Osteoblast (primary cell): ENCODE data around the gene CA12. TPM values are rescaled to one million over a fixed set of nuclear protein-coding genes. Genes with fewer than 3 reads are reported as not detected.

Experiments used
- DNase-seq: peaks from one replicate; pipeline ENCODE4 v3.0.0; 2011; ENCODE audit warnings: low spot score, mixed read lengths; ENCODE audit not compliant: insufficient read length; ENCODE audit errors: missing footprints
- H2AFZ ChIP-seq: 2 replicates; pipeline ENCODE4 v1.6.0; 2011; ENCODE audit warnings: mild to moderate bottlenecking, low read length
- H3K27ac ChIP-seq: 2 replicates; pipeline ENCODE4 v1.5.1; 2011; ENCODE audit warnings: mild to moderate bottlenecking, low read depth, low read length, moderate library complexity
- H3K27me3 ChIP-seq: 2 replicates; pipeline ENCODE4 v1.6.0; 2012; ENCODE audit warnings: mild to moderate bottlenecking, control low read depth, inconsistent platforms, low read length, moderate library complexity; ENCODE audit not compliant: insufficient read depth
- H3K36me3 ChIP-seq: 2 replicates; pipeline ENCODE4 v1.5.1; 2011; ENCODE audit warnings: mild to moderate bottlenecking, low read length, control low read depth, moderate library complexity; ENCODE audit not compliant: insufficient read depth
- H3K4me1 ChIP-seq: 2 replicates; pipeline ENCODE4 v1.5.1; 2011; ENCODE audit warnings: mild to moderate bottlenecking, low read length, control low read depth, moderate library complexity; ENCODE audit not compliant: insufficient read depth
- H3K4me2 ChIP-seq: 2 replicates; pipeline ENCODE4 v1.6.0; 2011; ENCODE audit warnings: mild to moderate bottlenecking, low read length; ENCODE audit not compliant: insufficient read depth
- H3K4me3 ChIP-seq: fragments of 200-600 bp; sonication (generic); 3 replicates; pipeline ENCODE4 v1.5.1; 2012; ENCODE audit warnings: mild to moderate bottlenecking, low read length, inconsistent platforms; ENCODE audit not compliant: insufficient read depth
- H3K79me2 ChIP-seq: 2 replicates; pipeline ENCODE4 v1.6.0; 2012; ENCODE audit warnings: mild to moderate bottlenecking, low read length, control low read depth, inconsistent platforms; ENCODE audit not compliant: insufficient read depth
- H3K9me3 ChIP-seq: 2 replicates; pipeline ENCODE4 v1.5.1; 2011; ENCODE audit warnings: low read depth, low read length, control low read depth
- H4K20me1 ChIP-seq: 2 replicates; pipeline ENCODE4 v1.6.0; 2012; ENCODE audit warnings: mild to moderate bottlenecking, low read length, control low read depth; ENCODE audit not compliant: insufficient read depth
- CTCF ChIP-seq: IDR thresholded peaks from 2 replicates; pipeline ENCODE4 v1.5.1; 2011; ENCODE audit warnings: mild to moderate bottlenecking, low read depth, low read length, moderate library complexity; ENCODE audit errors: extremely low read depth
- total RNA-seq: library from RNA; depleted of rRNA; stranded (reverse); fragments of >200 nt; gene quantifications from 2 replicates; pipeline ENCODE4 v1.2.3, GENCODE V29; 2012

CA12 gene
- total RNA-seq, 1 donor = 107 TPM

GRCh38 chr15:63350178-63350621, 31.4 kb downstream of the CA12 start:
- peak; percentile 72 for DNase-seq
- H2AFZ ChIP-seq = peak overlapping the region; percentile 35
- no peaks in the 10 kb centered on the region for H3K36me3 ChIP-seq

GRCh38 chr15:63349621-63350020, 32.0 kb downstream of the CA12 start:
- no peaks in the 10 kb centered on the region for H3K27me3 ChIP-seq
- no peak for DNase-seq
- no peaks in the 10 kb centered on the region for H3K36me3 ChIP-seq
- peaks cover 26% of the 10 kb centered on the region for H3K79me2 ChIP-seq
- H3K4me2 ChIP-seq = no peak overlapping the region
- no peaks in the 10 kb centered on the region for H4K20me1 ChIP-seq
- no peak overlapping the region for H2AFZ ChIP-seq
- TF ChIP-seq CTCF = no peak
- no peak overlapping the region for H3K4me3 ChIP-seq
- peak overlapping the region; percentile 90 for H3K27ac ChIP-seq
- peaks cover 48% of the 10 kb centered on the region for H3K4me1 ChIP-seq
- H3K9me3 ChIP-seq = no peaks in the 10 kb centered on the region

More at GRCh38 chr15:63350178-63350621, 31.4 kb downstream of the CA12 start:
- Histone ChIP-seq H3K4me2 (no peak overlapping the region), H3K4me3 (no peak overlapping the region), H3K79me2 (peaks cover 31% of the 10 kb centered on the region), H4K20me1 (no peaks in the 10 kb centered on the region), H3K27me3 (no peaks in the 10 kb centered on the region), H3K9me3 (no peaks in the 10 kb centered on the region), H3K4me1 (peaks cover 42% of the 10 kb centered on the region), H3K27ac (peak overlapping the region; percentile 18)
- TF ChIP-seq CTCF = no peak

- TF ChIP-seq CTCF = no peak
- Histone ChIP-seq H3K27ac (peak overlapping the region; percentile 90), H3K36me3 (no peaks in the 10 kb centered on the region), H2AFZ (no peak overlapping the region), H3K4me3 (no peak overlapping the region), H4K20me1 (no peaks in the 10 kb centered on the region), H3K4me2 (peak overlapping the region; percentile 43), H3K27me3 (no peaks in the 10 kb centered on the region), H3K4me1 (peaks cover 51% of the 10 kb centered on the region), H3K79me2 (peaks cover 26% of the 10 kb centered on the region), H3K9me3 (no peaks in the 10 kb centered on the region)
- peak; percentile 90 for DNase-seq
Observed at GRCh38 chr15:63349156-63349555, 32.5 kb downstream of the CA12 start.

GRCh38 chr15:63348392-63348791, 33.3 kb downstream of the CA12 start:
- no peak for TF ChIP-seq CTCF
- peaks cover 22% of the 10 kb centered on the region for H3K79me2 ChIP-seq
- H3K4me3 ChIP-seq = no peak overlapping the region
- peaks cover 51% of the 10 kb centered on the region for H3K4me1 ChIP-seq
- no peaks in the 10 kb centered on the region for H3K36me3 ChIP-seq
- peak overlapping the region; percentile 43 for H3K4me2 ChIP-seq
- DNase-seq = peak; percentile 93
- H3K27me3 ChIP-seq = no peaks in the 10 kb centered on the region
- peak overlapping the region; percentile 90 for H3K27ac ChIP-seq
- H3K9me3 ChIP-seq = no peaks in the 10 kb centered on the region
- H4K20me1 ChIP-seq = no peaks in the 10 kb centered on the region
- H2AFZ ChIP-seq = peak overlapping the region; percentile 45
